KG1 (cell line): ENCODE results near the gene TRPM5.

Experiments used
- DNase-seq: peaks from one replicate; lab custom pipeline; 2025; lab: John Stamatoyannopoulos, UW

The TRPM5 gene

DNA sequence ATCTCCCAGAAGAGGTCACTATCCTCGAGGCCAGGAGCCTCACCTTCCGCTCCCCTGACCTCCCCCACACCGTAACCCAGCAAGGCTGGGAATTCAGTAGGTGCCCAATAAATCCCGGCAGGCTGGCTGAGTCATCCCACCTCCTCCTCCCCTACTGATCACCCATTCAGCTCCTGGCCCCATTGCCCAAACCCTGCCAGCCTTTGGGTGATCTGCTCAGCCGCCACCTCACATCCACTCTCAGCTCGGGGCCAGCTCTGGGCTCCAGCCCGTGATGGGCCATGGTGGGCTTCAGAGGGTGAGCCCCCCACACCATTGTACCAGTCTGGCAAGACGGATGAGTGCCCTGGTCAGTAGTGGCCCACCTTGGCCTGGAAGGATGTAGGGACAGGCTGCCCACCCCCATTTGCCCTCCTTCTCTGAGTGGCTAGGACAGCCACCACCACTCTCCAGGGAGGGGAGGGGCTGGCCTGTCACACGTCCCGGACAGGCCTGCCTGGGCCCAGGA is 8.2 kb downstream of the TRPM5 start:
- no peak for DNase-seq

DNA sequence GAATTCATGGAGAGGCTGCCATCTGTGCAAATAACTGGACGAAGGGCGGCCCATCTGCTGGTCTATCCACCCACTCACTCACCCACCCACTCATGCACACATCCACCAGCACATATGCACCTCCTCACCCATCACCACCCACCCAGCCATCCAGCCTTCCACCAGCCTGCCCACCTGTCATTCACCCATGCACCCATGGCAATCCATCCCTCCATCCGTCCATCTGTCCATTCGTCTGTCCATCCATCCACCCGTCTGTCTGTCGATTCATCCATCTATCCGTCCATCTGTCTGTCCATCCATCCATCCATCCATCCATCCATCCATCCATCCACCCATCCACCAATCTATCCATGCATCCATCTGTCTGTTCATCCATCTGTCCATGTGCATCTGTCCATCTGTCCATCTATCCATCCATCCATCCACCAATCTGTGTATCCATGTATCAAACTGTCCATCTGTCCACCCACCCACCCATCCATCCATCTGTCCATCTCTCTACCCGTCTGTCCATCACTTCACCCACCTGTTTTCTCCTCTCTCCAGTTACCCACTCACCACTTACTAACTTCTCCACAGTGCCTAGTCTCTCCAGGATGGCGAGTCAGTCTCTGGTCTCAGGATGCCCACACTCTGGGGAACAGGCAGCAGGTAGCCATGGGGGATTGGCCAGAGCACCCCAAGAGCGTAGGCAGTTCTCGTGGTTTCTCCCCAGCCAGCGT is 8.9 kb downstream of the TRPM5 start:
- no peak for DNase-seq

DNA sequence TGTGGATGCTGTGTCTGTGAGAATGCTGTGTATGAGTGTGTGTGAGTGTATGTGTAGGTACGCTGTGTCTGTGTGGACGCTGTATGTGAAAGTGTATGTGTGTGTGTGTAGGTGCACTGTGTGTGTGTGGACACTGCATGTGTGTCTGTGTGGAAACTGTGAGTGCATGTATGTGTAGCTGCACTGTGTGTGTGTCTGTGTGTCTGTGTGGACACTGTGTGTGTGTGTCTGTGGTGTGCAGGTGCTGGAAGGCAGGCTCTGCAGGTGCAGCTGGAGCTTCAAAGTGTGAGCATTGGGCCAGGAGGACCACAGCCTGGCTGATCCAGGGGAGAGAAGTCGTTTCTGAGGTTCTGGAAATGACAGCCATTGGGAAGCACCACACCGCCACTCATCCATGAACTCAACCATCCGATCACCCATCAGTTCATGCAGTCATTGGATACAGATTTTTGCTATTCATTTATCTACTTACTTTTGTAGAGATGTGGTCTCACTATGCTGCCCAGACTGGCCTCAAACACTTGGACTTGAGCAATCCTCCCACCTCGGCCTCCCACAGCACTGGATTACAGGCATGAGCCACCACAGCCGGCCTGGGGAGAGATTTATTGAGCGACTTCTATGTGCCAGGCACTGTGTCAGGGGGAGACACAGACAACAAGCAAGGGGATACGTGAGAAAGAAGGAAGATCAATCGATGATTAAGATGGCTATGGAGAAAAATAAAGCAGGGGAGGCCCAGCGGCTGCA is 9.6 kb downstream of the TRPM5 start:
- DNase-seq, result no peak

DNA sequence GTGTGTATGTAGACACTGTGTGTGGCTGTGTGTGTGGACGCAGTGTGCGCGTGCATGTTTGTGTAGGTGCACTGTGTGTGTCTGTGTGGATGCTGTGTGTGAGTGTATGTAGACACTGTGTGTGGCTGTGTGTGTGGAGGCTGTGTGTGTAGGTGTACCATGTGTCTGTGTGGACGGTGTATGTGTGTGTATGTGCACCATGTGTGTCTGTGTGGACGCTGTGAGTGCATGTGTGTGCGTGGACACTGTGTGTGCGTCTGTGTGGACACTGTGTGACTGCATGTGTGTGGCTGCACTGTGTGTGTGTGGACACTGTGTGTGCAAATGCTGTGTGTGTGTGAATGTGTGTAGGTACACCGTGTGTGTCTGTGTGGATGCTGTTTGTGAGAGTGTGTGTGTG is 10.3 kb downstream of the TRPM5 start:
- DNase-seq, result no peak

DNA sequence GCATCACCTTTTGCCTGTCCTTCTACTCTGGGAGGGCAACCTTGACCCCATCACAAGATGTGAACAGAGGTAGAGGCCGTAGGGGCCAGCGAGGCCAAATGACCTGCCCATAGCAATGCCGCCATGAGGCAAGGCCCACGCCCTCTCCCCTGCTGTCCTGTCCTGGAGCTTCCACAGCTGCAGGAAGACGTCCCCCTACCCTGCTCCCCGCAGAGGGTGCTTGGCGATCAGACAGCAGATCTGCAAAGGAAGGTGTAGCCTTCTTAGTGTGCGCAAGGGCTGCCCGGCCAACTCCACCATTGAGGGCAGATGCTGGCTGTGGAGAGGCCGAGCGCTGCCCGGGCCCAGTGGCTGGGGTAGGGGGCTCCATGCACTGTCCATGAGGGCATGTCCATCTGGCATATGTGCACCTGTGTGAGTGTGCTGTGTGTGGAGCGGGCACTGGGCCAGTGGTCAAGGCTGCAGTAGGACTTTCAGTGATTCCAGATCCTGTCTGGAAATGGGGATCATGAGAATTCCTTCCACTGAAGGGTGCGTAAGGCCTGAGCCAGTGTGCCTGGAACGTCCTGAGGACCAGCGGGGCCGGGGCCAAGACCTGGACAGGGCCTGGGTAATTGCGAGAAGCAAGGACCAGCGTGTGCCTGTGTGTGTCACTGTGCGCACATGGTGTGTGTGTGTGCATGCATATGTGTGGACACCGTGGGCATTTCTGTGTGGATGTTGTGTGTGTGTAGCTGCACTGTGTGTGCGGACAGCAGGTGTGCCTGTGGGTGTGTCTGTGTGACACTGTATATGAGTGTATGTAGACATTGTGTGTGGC is 11.0 kb downstream of the TRPM5 start:
- DNase-seq, result no peak

DNA sequence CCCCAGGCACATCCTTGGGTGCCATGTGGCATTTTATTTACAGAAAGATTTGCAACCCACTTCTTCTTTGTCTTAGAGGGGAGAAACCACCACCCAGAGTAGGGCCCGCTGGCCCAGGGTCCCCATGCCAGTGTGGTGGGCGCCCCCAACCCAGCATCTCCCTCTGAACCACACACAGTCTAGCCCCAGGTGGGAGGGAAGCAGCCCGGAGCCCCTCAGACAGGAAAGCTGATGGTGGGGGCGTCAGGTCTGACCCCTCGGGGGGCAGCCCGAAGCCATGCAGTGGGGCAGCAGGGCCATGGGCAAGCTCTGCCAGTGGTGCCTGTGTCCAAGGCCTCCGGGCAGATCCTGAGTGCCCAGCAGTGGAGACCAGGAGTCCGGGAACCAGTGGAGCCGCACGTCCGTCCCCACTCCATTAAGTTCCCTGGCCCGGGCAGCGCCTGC is 11.7 kb downstream of the TRPM5 start:
- DNase-seq, result no peak

DNA sequence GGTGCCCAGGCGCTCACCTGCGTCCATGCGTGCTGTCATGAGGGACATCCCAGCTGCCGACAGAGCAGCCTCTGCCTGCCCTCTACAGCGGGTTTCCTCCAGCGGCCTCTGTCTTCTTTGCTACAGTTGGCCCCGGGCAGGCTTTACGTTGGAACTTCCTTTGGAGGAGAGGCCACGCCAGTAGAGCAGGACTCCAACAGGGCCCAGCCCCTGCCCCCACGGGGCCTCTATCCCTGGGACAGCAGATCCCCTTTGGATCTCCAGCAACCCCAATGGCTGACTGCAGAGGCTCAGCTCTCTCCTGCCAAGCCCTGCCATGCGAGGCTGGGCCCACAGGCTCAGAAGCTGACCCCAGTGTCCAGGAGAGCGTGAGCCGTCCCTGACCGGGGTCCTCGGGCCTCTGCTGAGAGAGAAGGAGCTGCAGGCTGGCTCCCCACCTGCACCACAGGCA is 12.1 kb downstream of the TRPM5 start:
- DNase-seq, result no peak

DNA sequence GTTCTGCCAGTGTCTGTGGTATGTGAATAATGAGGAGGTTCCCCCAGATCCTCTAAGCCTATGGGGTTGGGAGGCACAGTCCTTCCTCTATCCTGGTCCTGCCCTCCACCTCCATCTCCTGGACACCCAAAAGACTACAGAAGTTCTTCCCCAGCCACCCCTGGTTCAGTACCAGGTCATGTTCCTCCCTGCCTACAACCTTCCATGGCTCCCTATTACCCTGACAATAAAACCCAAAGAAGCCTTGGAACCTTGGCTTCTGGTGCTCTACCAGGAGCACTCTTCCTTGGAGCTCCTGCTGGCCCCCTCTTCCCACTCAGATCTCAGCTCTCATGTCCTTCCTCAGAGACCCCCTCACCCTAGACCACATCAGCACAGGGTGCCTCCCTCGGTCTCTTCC is 12.9 kb downstream of the TRPM5 start:
- DNase-seq, result no peak

DNA sequence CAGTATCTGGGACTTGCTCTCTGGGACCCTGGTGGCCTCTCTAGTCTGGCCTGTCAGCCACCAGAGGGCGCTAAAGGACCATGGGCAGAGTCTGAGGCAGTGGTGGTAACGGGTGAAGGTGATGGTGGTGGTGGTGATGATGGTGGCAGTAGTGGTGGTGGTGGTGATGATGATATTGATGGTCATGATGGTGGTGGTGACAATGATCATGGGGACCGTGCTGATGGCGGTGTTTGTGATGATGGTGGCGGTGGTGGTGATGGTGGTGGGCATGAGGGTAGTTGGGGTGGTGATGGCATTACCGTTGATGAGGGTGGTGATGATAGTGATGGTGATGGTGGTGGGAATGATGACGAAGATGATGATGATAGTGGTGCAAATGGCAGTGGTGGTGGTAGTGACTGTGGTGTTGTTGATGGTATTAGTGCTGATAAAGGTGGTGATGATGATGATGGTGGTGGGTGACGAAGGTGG is 16.0 kb downstream of the TRPM5 start:
- peak; percentile 81 for DNase-seq

DNA sequence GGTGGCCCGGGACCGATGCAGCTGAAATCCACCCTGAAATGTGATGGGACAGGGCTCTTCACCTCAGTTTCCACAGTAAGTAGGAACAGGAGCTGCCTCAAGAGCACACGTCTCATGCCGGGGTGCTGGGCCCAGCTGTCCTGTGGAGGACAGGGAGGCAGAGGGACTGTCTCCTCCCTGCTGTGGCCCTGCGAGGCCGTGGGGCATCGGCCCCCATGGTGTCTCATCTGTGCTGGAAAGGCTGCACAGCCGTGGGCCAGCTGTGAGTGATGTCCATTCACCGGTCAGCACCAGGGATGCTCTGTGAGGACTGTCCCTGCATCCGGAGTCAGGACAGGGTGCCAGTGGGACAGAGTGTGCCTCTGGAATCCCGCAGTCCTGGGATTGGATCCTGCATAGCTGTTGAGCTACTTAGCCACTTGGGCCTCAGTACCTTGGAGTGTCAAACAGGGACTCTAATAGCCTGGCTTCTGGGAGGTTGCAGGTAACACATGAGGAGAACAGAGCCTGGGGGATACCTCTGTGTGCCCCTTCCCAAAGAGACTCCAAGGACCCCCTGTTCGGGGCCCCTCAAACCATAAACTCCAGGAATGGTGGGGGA is 16.5 kb downstream of the TRPM5 start:
- no peak for DNase-seq

DNA sequence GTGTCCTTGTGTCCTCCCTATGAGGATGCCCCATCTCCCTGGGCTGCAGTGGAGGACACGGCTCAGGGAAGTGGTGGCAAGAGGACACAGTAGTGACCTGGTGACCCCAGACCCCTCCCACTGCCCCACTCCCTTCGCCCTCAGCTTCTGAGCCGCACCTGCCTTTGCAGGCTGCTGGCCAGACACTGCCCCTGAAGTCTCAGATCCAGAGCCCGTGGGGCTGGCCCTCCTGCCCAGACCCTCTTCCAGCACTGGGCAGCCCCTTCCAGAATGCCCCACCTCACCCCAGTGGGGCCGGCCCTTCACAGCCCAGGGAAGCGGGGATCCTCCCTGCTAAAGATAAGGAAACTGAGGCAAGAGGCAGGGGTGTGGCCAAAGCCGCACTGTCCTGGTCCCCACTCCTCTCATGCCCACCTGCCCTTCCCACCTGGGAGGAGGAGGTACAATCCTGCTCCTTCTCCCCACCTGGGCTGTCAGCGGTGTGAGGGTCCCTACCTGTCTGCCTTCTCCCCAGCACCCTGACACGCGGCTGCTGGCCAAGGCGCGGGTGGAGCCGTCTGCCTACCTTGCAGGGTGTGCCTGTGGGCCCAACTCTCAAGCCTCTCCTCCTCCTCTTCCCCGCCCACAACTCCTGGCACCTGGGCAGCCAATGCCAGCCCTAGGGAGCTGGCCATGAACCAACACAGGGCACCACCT is 17.3 kb downstream of the TRPM5 start:
- DNase-seq, result no peak

DNA sequence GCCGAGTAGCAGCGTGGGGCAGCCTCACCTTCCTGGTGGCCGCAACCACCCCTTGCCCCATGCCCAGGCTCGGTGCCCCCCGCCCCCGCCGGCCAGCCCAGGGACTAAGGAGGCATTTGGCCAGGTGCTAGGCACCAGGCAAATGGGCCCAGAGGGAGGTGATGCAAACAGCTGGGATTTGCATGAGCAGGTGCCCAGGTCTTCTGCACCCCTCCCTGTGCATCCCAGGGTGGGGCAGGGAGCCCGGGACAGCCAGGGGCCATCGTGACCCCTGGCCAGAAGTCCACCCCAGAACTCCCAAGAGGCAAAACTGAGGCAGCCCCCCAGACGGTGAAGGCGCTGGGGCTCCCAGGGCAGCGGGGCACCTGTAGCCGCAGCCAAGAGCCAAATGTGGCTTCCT is 18.1 kb downstream of the TRPM5 start:
- DNase-seq, result no peak

DNA sequence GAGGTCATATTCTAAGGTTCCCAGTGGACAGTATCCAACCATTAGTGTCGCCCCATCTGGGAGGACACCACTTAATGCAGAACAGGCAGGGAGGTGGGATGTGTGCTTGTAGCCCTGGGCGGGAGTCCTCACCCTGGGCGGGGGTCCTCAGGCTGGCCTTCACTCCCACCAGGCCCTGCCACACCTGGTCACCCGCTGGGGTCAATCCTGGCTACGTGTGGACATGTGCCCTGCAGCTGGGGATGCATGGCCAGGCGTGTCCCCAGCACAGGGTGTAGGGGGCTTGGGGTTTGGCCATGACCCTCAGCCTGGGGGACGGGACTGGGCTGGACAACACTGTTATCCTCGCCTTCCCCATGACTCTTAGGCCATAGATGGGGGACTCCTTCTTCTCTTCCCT is 18.8 kb downstream of the TRPM5 start:
- DNase-seq, result no peak

DNA sequence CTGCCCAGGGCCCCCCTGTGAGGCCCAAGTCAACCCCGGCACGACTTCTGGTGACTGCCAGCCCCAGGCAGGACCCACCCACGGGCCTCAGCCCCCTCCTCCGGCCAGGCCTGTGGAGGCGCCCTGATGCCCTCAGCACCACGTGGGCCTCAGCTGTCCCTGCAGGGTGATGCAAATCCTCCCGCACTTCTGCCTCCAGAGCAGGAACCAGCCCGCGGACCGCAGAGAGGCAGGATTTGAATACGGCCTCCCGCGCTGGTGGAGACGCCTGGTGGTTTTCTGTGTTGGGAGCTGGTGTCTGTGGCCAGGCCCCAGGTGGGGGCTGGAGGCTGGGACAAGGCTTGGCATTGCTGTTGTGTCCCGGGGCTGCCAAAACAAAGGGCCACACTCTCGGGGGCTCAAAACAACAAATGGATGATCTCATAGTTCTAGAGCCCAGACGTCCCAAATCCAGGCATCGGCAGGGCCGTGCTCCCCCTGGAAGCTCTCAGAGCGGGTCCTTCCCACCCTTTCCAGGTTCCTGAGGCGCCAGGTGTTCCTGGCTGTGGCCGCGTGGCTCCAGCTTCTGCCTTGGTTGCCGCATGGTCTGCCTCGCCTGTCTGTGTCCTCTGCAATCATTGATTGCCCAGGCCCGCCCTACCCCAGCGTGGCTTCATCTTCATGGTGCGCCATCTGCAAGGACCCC is 19.4 kb downstream of the TRPM5 start:
- no peak for DNase-seq

DNA sequence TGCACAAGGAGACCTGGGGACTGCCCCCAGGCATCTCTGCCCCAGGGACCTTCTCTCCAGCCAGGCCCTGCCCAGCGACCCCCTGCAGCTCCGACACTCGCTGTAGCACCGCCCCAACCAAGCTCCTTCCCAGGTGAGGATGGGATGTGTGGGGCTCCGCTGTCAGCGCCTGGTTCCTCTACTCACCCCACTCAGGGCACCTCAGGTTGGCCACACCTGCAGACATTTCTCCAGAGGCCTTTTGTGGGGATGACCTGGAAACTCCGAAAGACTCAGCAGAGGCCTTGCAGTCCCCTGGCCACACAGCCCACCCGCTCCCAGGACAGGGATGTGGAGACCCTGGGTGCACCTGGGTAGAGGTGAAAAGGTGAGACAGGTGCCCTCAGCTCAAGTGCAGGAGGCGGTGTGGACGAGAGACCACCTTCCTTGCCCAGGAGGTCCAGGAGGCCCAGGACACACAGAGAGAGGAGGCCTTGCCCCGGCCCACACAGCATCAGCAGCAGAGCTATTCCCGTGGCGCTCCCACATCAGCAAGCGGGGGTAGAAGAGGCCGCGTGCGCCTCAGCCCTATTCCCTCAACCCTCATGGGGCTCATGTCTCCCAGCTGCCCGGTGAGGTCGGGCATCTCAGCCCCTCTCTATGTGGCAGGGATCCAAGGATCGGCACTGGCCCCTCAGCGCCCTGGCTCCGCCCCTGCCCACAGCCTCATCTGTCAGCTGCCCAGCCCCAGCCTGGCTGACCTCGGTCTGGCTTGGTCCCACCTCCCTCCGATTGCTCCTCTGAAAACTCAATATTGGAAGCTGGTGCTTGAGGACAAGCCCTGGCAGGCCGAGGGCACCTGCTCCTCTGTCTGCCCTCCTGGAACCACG is 20.9 kb downstream of the TRPM5 start:
- no peak for DNase-seq

DNA sequence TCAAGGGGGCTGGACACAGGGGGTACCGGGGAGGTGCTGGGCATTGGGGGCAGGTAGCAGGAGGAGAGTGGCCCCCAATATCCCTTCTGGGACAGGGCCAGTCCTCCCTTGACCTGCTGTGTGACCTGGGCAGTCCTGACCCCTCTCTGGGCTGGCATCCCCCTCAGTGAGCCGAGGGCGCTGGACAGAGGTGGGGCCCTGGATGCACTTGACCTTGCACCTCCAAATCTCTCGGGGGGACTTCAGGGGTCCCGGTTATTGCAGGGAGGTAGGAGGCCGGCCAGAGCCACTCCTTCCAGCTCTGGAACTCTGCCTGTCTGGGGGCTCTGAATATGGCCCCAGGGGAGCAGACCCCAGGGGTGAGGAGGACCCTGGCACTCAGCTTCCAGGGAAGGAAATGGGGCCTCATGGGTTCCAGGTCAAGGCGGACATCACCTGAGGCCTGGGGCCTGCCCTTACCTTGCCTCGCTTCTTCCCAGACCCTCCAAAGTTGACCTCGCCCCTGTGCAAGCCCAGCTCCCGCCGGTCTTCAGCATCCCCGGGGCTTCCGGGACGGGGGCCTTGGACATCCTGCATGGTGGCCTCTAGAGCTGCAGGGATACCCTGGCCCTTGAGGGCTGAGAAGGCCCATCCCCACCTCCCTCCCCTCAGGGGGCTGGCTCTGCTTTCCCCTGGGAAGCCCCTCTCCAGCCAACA is 21.7 kb downstream of the TRPM5 start:
- no peak for DNase-seq

DNA sequence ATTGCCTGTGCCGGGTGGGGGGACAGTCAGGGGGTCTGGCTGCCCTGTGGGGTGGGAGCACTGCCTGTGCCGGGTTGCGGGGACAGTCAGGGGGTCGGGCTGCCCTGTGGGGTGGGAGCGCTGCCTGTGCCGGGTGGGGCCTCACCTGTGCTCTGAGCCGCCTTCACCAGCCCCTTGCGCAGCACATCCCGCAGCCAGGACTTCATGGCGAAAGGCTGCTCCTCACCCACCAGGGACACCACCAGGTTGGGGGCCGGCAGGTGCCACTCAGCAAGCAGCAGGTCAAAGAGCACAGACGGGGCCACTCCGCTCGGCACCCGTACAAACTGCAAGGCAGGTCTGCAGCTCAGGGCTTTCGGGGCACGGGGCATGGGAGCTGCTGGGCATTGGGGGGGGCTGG is 22.3 kb downstream of the TRPM5 start:
- no peak for DNase-seq

DNA sequence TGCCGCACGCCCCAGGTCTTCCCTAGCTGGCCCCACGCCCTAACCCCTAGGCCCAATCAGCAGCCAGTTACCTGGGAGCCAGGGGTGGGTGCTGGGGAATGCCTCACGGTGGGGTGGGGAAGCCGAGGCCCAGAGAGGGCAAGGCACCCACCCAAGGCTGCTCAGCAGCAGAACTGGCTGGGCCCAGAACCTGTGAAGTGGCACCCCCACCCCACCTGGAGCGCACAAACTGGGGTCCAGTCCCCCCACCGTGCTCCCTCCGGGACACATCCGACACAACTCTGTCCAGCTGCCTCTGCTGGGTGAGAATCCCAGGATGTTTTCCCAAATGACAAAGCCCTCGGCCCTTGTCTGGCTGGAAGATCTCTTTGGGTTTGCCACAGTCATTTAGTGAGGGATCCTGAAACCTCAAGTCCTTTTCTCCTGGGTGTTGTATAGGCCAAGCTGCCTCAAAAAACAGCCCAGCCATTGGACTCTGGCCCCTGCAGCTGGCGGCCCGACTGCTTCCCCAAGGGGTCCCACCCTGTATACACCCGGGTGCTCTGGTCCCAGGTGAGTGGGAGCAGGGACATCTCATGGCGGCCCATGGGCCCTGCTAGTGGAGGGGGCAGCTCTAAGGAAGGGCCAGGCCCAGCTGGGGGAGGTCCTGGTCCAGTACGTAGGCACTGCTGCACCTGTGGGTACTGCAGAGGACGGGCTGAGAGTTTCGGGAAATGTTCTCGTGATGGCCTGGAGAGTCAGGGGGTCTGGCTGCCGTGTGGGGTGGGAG is 22.9 kb downstream of the TRPM5 start:
- DNase-seq, result no peak
